NCI-H2196 (cell line): Measurements from ENCODE around the gene PCBP1.
"Not testable (repeated sequence)": the region's sequence is repeated elsewhere in the genome, so short reads cannot be mapped to it uniquely, and the experiment has no call there.

Experiments used
- DNase-seq: peaks from one replicate; lab custom pipeline; 2025; ENCODE audit not compliant: unreplicated experiment; lab: John Stamatoyannopoulos, UW

The PCBP1 gene

DNA sequence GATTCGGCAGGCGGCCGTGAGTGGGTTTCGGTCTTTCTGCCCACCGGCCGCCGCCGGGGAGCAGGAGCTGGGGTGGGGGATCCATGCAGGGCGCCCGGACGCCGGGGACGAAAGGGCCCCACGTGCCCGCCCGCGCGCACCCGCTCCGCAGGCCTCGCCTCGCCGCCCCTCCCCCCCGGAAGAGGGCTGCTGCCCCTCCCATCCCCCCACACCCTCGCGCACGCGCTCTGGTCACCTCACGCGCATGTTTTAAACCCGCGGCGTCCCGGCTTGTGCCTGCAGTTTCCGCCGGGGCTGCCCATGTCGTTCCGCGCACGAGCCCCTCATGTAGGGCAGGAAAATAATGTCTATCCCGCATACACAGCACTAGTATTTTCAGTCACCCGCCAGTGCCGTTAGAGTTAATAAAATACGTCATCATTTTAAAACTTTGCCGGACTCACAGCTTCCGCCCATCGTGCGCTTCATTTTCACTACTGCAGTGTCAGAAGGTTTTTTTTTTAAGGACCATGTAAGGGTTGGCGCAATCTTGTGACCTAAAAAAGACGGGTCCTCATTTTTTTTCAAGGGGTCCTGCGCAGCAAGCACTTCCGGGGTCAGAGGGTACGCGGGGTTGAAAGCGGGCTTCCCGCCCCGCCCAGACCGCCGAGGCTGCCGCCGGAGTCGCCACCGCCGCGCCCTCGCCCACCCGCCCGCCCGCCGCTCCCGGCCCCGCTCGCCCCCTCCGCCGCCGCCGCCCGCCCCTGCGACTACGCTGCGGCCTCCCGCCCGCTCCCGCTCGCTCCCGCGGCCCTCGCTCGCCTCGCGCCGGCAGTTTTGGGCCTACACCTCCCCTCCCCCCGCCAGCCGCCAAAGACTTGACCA, at the start of gene PCBP1:
PCBP1 (plus strand) TSS at position 640 of the 864 bp plus-strand sequence. CDS start 267 bp downstream, outside the sequence.
- peak; percentile 76 for DNase-seq

DNA sequence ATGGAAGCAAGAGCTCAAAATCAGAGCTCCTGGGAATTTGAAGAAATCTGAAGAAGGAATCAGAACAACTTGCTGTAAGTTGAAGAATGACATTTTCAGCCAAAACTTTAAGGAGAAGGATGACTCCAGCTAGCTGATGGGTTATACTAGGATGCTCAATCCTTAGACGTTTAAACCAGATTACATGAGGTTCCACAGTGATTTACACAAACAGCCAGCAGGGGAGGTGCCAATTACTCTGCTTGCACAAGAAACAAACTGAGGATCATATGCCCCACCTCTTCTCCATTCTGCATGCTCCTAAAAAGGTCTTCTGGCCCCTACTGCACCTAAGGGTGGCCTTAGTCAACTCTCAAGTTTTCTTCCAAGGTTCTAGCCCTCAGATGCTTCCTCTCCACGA, 47.9 kb upstream of the PCBP1 start:
- DNase-seq: no peak

GRCh38 chr2:70041663-70042062, 45.6 kb upstream of the PCBP1 start:
- no peak for DNase-seq

GRCh38 chr2:70042246-70042645, 45.0 kb upstream of the PCBP1 start:
- DNase-seq: no peak

DNA sequence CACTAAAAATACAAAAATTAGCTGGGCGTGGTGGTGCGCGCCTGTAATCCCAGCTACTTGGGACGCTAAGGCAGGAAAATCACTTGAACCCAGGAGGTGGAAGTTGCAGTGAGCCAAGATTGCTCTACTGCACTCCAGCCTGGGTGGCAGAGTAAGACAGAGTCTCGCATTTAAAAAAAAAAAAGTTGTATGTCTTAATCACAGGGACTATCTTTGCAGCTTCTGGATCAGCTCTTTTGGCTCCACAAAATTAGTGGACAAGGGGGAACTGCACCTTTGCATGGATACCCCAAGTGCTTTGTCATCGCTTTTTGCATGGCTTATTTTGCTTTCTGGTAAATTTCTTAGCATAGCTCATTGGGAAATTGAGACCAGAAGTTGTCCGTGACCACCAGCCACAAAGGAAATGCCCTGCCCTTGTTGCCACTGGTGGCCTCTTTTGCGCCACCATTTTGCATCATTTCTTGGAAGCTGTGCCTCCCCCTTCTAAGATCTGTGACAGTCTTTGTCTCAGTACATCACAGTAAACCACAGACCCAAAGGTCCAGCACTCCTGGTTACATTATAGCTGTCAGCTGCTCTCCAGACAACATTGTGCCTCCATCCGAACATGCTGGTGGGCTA, 43.9 kb upstream of the PCBP1 start:
- no peak for DNase-seq

DNA sequence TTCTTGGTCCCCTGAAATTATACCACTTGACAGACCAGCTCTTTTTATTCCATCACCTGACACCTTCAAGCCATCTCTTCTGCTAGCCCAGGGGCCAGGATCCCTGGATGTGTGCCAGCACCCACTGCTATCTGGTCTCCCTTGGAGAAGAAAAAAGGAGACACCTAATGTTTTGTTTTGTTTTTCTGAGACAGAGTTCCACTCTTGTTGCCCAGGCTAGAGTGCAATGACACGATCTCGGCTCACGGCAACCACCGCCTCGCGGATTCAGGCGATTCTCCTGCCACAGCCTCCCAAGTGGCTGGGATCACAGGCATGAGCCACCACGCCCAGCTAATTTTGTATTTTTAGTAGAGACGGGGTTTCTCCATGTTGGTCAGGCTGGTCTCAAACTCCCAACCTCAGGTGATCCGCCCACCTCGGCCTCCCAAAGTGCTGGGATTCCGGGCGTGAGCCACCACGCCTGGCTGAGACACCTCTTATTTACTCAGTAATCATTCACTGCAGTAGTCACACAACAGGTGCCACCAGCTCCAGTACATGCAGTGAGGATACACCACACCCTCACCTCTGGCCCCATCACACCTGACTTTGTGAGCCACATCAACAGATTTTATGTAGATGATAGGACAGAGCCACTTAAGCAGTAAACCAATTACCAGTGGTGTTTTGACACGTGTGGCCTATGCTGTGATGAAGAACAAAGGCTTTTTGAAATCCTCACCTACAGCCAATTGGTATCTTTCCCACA, 42.8 kb upstream of the PCBP1 start:
- no peak for DNase-seq

DNA sequence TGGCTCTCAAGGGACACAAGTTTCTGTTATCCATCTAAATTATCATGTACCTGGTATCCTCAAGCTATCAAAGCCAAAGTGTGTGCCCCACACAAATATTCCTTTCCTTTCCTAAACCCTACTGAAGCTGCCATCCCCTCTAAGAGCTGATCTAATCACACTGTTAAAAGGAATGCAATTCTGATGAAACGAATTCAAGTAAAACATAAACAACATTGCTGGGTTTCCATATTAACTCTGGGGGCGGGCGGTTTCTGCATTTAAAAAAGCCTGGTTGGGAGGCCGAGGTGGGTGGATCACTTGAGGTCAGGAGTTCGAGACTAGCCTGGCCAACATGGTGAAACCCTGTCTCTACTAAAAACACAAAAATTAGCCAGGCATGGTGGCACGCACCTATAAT, 41.9 kb upstream of the PCBP1 start:
- DNase-seq: no peak

GRCh38 chr2:70045932-70046331, 41.3 kb upstream of the PCBP1 start:
- no peak for DNase-seq

GRCh38 chr2:70046534-70046933, 40.7 kb upstream of the PCBP1 start:
- no peak for DNase-seq

DNA sequence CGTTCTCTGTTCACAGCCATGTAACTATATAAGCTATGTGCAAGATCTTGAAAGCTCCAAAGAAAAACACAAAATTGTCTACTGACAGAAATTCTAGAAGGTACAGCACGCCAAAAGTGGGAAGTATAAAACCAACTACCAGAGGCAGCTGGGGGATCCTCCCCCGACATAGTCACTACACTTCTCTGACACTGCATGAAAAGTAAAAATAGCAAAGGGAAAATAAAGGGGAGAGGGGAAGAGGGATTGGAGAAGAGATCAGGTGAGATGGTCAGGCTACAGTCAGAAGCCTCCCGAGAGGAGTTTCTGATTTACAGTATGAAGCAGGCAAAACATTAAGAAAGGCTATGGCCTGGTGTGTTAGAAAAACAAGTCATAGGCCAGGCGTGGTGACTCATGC, 39.8 kb upstream of the PCBP1 start:
- DNase-seq: no peak

GRCh38 chr2:70049255-70049654, 38.0 kb upstream of the PCBP1 start:
- no peak for DNase-seq

DNA sequence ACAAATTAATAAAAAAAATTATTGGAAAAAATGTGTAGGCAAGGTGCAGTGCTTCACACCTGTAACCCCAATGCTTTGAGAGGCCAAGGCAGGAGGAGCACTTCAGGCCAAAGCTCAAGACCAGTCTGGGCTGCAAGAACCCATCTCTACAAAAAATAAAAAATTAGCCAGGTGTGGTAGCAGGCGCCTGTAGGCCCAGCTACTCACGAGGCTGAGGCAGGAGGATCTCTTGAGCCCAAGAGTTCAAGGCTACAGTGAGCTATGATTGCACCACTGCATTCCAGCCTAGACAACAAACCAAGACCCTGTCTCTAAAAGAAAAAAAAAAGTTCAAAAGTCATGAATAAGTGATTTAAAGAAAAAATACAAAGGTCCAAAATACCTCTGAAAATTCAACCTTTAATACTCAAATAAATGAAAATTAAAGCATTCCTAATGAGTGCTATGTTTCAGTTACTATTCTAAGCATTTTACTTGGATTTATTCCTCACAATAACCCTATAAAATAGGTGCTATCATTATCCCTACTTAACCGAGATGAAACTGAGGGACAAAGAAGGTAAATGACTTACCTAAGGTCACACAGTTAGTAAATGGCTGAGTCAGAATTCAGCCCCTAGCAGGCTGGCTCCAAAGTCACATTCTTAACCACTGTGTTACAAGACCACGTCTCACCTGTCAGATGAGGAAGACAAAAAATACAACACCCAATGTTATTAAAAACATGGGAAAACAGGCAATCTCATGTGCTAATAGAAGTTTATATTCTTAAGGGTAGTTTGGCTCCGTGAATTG, 36.4 kb upstream of the PCBP1 start:
- DNase-seq: no peak

GRCh38 chr2:70055259-70055658, 32.0 kb upstream of the PCBP1 start:
- DNase-seq: not testable (repeated sequence)

GRCh38 chr2:70061317-70061716, 26.0 kb upstream of the PCBP1 start:
- DNase-seq: no peak

GRCh38 chr2:70062270-70062669, 25.0 kb upstream of the PCBP1 start:
- DNase-seq: no peak

DNA sequence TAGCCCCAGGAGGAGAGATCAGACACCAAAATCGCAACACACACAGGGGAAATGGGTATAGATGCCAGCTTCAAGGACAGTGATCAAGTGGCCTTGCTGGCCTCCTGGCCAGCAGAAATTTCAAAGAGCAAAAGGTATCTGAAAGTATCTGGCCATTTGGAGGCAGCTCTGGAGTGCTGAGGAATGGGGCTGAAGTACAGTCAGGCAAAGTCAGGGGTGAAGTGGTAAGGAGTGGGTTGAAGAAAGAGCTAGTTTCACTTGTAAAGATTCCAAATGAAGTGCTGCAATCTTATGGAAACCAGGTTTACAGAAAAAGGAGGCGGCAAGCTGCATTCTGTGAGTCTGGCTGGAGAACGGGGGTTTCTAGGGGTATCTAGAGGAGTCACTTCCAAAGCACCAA, 19.2 kb upstream of the PCBP1 start:
- DNase-seq: no peak

DNA sequence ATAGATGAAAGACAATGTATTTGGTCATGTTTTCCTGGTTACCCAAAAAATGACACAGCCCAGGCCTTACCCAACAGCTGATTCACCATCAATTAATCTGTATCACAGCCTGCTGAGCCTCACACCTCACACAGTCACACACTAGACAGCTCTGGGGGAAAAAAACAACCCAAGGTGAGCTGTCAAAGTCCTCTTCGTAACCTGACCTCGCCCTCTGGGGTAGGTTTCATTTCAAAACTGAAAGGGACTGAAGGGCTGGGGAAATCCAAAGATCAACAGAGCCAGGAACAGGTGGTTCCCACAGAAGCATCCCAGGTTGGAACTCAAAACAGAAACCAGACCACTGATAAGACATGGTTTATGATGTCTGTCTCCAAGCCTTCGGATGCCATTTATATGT, 18.2 kb upstream of the PCBP1 start:
- DNase-seq: no peak

GRCh38 chr2:70070542-70071268, 16.6 kb upstream of the PCBP1 start:
- DNase-seq: peak; percentile 42

GRCh38 chr2:70073493-70073892, 13.8 kb upstream of the PCBP1 start:
- no peak for DNase-seq

GRCh38 chr2:70078384-70078783, 8.9 kb upstream of the PCBP1 start:
- DNase-seq: no peak
